ENCODE data around the gene KCNA1.
A peak's percentile ranks its signal among the peaks of the same experiment; 100 is the strongest.

KCNA1 gene

DNA sequence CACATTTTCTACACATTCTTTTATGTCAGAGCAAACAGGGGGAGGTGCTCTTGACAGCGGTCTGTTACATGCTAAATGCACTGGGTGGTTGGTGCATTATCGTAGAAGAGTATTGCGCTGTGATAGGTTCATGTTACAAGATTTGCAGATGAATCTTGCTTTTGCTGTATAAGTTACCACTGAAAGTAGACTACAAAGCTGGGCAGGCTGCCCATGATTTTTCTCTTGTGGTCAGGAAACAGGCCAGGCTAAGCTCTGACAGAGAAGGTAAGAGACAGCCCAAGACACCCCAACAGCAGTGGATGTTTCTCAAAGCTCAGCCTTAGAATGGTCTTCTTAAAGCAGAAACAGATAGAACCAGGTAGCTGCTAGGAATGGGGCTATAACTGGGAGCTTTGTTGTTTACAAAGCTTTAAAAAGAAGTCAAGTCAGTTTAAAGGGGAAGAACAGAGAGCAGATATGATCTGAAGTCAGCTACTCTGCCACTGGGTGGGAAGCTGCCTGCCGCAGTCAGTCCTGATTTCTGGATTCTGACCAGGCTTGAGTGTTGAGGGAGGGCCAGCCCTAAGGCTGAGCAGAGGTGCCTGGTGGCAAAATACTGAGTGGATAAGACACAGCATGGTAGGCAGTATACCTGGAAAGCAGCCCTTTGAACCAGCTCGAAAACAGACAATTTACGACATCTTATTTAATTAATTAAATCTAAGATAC lies 9.4 kb downstream of the KCNA1 start:
- no peak for DNase-seq (ENCODE audit: low spot score)

DNA sequence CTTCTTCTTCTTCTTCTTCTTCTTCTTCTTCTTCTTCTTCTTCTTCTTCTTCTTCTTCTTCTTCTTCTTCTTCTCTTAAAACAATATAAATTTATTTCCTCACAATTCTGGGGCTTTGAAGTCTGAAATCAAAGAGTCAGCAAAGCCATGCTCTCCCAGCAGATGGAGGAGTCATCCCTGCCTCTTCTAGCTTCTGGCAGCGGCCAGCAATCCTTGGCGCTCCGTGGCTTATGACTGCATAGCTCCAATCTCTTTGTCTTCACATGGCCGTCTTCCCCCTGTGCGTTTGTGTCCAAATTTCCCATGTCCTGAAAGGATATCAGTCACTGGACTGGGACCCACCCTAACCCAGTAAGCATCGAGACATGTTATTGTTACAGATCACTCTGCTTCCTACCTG lies 22.9 kb downstream of the KCNA1 start:
- TF ChIP-seq, protein P1, sequence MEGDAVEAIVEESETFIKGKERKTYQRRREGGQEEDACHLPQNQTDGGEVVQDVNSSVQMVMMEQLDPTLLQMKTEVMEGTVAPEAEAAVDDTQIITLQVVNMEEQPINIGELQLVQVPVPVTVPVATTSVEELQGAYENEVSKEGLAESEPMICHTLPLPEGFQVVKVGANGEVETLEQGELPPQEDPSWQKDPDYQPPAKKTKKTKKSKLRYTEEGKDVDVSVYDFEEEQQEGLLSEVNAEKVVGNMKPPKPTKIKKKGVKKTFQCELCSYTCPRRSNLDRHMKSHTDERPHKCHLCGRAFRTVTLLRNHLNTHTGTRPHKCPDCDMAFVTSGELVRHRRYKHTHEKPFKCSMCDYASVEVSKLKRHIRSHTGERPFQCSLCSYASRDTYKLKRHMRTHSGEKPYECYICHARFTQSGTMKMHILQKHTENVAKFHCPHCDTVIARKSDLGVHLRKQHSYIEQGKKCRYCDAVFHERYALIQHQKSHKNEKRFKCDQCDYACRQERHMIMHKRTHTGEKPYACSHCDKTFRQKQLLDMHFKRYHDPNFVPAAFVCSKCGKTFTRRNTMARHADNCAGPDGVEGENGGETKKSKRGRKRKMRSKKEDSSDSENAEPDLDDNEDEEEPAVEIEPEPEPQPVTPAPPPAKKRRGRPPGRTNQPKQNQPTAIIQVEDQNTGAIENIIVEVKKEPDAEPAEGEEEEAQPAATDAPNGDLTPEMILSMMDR (IDR thresholded peaks at IDR 0.05; ENCODE audit: poor library complexity, severe bottlenecking): no peak
- H3K9me3 ChIP-seq (ENCODE audit: severe bottlenecking): peaks cover 5% of the 10 kb centered on the region
- ATAC-seq (ENCODE audit: low read depth) (no peak), DNase-seq (ENCODE audit: low spot score) (no peak)
- no peak overlapping the region for H3K4me3 ChIP-seq (ENCODE audit: severe bottlenecking)
- H3K36me3 ChIP-seq (ENCODE audit: low read depth): no peaks in the 10 kb centered on the region
- peaks cover 7% of the 10 kb centered on the region for H3K27me3 ChIP-seq (ENCODE audit: insufficient read depth, poor library complexity, severe bottlenecking)
- H3K27ac ChIP-seq (ENCODE audit: poor library complexity, severe bottlenecking): no peak overlapping the region
- H3K4me1 ChIP-seq (ENCODE audit: insufficient read depth, poor library complexity, severe bottlenecking): peaks cover 5% of the 10 kb centered on the region

More for the DNA sequence above, 9.4 kb downstream of the KCNA1 start:
- ATAC-seq (ENCODE audit: low read depth): no peak
- no peaks in the 10 kb centered on the region for H3K36me3 ChIP-seq (ENCODE audit: low read depth)
- no peak overlapping the region for H3K4me3 ChIP-seq (ENCODE audit: severe bottlenecking)
- no peaks in the 10 kb centered on the region for H3K4me1 ChIP-seq (ENCODE audit: insufficient read depth, poor library complexity, severe bottlenecking)
- H3K27ac ChIP-seq (ENCODE audit: poor library complexity, severe bottlenecking): no peak overlapping the region
- TF ChIP-seq, protein P1 (IDR thresholded peaks at IDR 0.05; ENCODE audit: poor library complexity, severe bottlenecking): no peak
- peaks cover 25% of the 10 kb centered on the region for H3K27me3 ChIP-seq (ENCODE audit: insufficient read depth, poor library complexity, severe bottlenecking)
- H3K9me3 ChIP-seq (ENCODE audit: severe bottlenecking): no peaks in the 10 kb centered on the region

DNA sequence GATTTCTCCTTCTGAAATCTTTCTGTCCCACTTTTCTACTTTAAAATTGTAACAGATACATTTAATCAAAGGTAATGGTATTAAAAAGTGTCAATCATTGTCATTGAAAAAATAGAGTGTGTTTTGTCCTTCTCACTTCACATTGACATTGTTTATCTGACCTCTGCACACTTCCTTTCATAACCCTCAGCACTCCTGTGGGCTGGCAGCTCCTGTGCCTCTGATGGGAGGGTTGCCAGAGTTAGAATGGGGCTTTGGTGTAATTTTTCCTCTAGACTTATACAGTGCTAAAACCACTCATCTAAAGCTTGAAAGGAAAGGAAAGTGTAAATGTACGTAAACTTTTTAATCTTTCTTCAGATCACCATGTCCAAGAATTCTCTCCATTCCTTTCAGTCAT lies 23.7 kb downstream of the KCNA1 start:
- H3K36me3 ChIP-seq (ENCODE audit: low read depth): no peaks in the 10 kb centered on the region
- TF ChIP-seq, protein P1 (IDR thresholded peaks at IDR 0.05; ENCODE audit: poor library complexity, severe bottlenecking): no peak
- H3K4me1 ChIP-seq (ENCODE audit: insufficient read depth, poor library complexity, severe bottlenecking): peaks cover 5% of the 10 kb centered on the region
- ATAC-seq (ENCODE audit: low read depth) (no peak), DNase-seq (ENCODE audit: low spot score) (no peak)
- peaks cover 7% of the 10 kb centered on the region for H3K27me3 ChIP-seq (ENCODE audit: insufficient read depth, poor library complexity, severe bottlenecking)
- peaks cover 3% of the 10 kb centered on the region for H3K9me3 ChIP-seq (ENCODE audit: severe bottlenecking)
- H3K4me3 ChIP-seq (ENCODE audit: severe bottlenecking): no peak overlapping the region
- no peak overlapping the region for H3K27ac ChIP-seq (ENCODE audit: poor library complexity, severe bottlenecking)

DNA sequence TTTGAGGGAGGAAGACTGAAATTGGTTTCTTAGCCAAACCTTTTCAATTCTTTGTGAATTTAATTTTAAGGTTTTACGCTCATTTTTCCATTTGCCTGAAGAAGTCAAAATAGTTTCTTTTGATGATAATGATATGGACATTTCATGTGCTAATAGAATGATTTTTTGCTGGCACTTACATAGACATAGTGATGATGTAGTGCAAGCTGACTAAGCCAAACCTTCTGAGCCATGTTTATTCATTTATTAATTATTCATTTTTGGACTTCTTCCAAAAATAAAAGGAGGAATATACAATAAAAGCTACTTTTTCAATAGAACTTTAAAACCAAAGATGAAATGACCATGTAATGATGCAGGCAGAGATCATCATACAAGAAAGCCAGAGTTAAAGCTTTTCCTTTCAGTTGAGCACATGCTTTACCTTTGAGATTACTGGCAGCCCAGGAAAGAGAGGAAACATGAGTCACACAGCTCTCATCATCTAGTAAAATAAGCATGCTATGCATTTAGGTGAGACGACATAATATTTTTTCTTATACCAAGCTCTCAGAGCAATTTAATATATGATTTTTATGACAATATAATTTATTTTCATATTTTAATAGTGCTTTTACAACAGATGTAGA lies 24.8 kb downstream of the KCNA1 start:
- Histone ChIP-seq H3K36me3 (ENCODE audit: low read depth) (no peaks in the 10 kb centered on the region), H3K27me3 (ENCODE audit: insufficient read depth, poor library complexity, severe bottlenecking) (peaks cover 7% of the 10 kb centered on the region), H3K27ac (ENCODE audit: poor library complexity, severe bottlenecking) (no peak overlapping the region), H3K9me3 (ENCODE audit: severe bottlenecking) (peaks cover 3% of the 10 kb centered on the region), H3K4me3 (ENCODE audit: severe bottlenecking) (no peak overlapping the region), H3K4me1 (ENCODE audit: insufficient read depth, poor library complexity, severe bottlenecking) (peaks cover 5% of the 10 kb centered on the region)
- ATAC-seq (ENCODE audit: low read depth): peak; percentile 64; the same call in 2 of the 3 replicates
- TF ChIP-seq, protein P1 (IDR thresholded peaks at IDR 0.05; ENCODE audit: poor library complexity, severe bottlenecking): no peak
- no peak for DNase-seq (ENCODE audit: low spot score)

DNA sequence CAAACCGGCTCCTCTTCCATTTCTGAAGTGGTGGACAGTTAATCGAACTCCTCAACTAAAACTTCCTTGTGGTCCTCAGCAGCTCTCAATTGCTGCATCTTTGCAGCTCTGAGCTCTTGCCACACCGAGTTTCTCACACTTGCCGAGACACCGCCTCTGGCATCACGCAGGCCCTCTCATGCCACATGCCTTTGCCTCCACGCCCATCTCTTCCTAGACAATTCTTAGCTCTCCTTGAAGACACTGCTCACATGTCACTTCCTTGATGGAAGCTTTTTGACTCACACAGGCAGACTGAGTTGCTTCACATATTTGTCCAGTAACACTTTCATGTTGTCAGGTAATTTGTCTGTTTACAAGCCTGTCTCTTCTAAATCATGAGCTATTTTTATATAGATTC lies 29.2 kb downstream of the KCNA1 start:
- TF ChIP-seq, protein P1 (IDR thresholded peaks at IDR 0.05; ENCODE audit: poor library complexity, severe bottlenecking): no peak
- ATAC-seq (ENCODE audit: low read depth): no peak

More for the DNA sequence above, 29.2 kb downstream of the KCNA1 start:
- Histone ChIP-seq H3K27ac (ENCODE audit: poor library complexity, severe bottlenecking) (no peak overlapping the region), H3K4me1 (ENCODE audit: insufficient read depth, poor library complexity, severe bottlenecking) (peaks cover 5% of the 10 kb centered on the region), H3K27me3 (ENCODE audit: insufficient read depth, poor library complexity, severe bottlenecking) (peaks cover 6% of the 10 kb centered on the region), H3K4me3 (ENCODE audit: severe bottlenecking) (no peak overlapping the region), H3K36me3 (ENCODE audit: low read depth) (no peaks in the 10 kb centered on the region), H3K9me3 (ENCODE audit: severe bottlenecking) (peaks cover 3% of the 10 kb centered on the region)
- DNase-seq (ENCODE audit: low spot score): no peak
